HepG2 (cell line): ENCODE results near the gene BSND. TPM values are rescaled to one million over a fixed set of nuclear protein-coding genes. Genes with fewer than 3 reads are reported as not detected.

Source experiments
- ATAC-seq: fragments of 200-7000 bp; cut with Tn5 transposase; 3 replicates; pipeline ENCODE4 v1.9.1; 2020; ENCODE audit warnings: mild to moderate bottlenecking, moderate library complexity
- BruUV-seq: library from RNA; stranded (reverse); fragments of 400-500 nt; replicated peaks from 2 replicates; lab custom pipeline; 2021; lab: Mats Ljungman, UMichigan
- CTCF ChIA-PET: fragments of 300-600 bp; formaldehyde crosslinking; extraction: SDS; loops from one replicate; lab custom pipeline; 2021; ENCODE audit warnings: low total read pairs, inconsistent platforms, low intra/inter-chr PET ratio; lab: Yijun Ruan, JAX
- POLR2A ChIA-PET: fragments of 350-600 bp; sonication (Branson Sonifier 250); formaldehyde crosslinking; loops from one replicate; lab custom pipeline; 2020; ENCODE audit warnings: antibody characterized with exemption, inconsistent platforms; lab: Yijun Ruan, JAX
- DNase-seq: peaks from one replicate; pipeline ENCODE4 v3.0.0-alpha.2; 2015; ENCODE audit warnings: low spot score
- FAIRE-seq: peaks from 3 replicates; lab custom pipeline; 2011; peaks lifted over from hg19 to GRCh38; lab: Jason Lieb, UNC
- H2AFZ ChIP-seq: one replicate; pipeline ENCODE4 v1.6.1; 2011; ENCODE audit warnings: low read length, inconsistent platforms
- H3K27ac ChIP-seq: fragments of 300-600 bp; 3 replicates; pipeline ENCODE4 v1.8.0; 2011; ENCODE audit warnings: mixed run types, mild to moderate bottlenecking, mixed read lengths, low read length, inconsistent platforms; ENCODE audit not compliant: insufficient read depth; ENCODE audit errors: extremely low read length
- H3K27me3 ChIP-seq, 2 experiments: fragments of 200-600 bp in 1 of 2; 2 replicates in 1 of 2; 3 replicates in 1 of 2; pipeline versions ENCODE4 v1.6.0 to v1.8.0; 2011; ENCODE audit warnings: low read length in 2 of 2, mild to moderate bottlenecking in 2 of 2, moderate library complexity in 2 of 2, inconsistent platforms in 1 of 2; ENCODE audit not compliant: insufficient read depth in 2 of 2, control insufficient read depth in 1 of 2
- H3K36me3 ChIP-seq, 2 experiments: fragments of 200-600 bp in 1 of 2; replicated peaks in 1 of 2; 2 replicates in 1 of 2; 3 replicates in 1 of 2; pipeline versions ENCODE4 v1.5.1 to v1.8.0; 2011; ENCODE audit warnings: low read length in 2 of 2, inconsistent platforms in 1 of 2; ENCODE audit not compliant: insufficient read depth in 2 of 2, control insufficient read depth in 1 of 2
- H3K4me1 ChIP-seq: 2 replicates; pipeline ENCODE4 v1.5.1; 2012; ENCODE audit warnings: low read length, inconsistent platforms; ENCODE audit not compliant: insufficient read depth
- H3K4me2 ChIP-seq: 2 replicates; pipeline ENCODE4 v1.6.0; 2011; ENCODE audit warnings: low read depth, low read length, inconsistent platforms
- H3K4me3 ChIP-seq, 3 experiments: fragments of 200-600 bp in 1 of 3; sonication (generic), shearing (Covaris generic) in 1 of 3; replicated peaks in 1 of 3; 2 replicates each; pipeline ENCODE4 v1.5.1; 2011 to 2016; ENCODE audit warnings: low read length in 3 of 3, inconsistent platforms in 2 of 3, low read depth in 2 of 3, mild to moderate bottlenecking in 2 of 3, control low read depth in 1 of 3, mixed read lengths in 1 of 3; ENCODE audit not compliant: insufficient read depth in 1 of 3
- H3K79me2 ChIP-seq: one replicate; pipeline ENCODE4 v1.6.1; 2011; ENCODE audit warnings: low read length, inconsistent platforms; ENCODE audit not compliant: insufficient read depth
- H3K9ac ChIP-seq: 2 replicates; pipeline ENCODE4 v1.6.0; 2011; ENCODE audit warnings: mild to moderate bottlenecking, low read depth, low read length, inconsistent platforms; ENCODE audit not compliant: insufficient read depth
- H3K9me3 ChIP-seq: 2 replicates; pipeline ENCODE4 v1.5.1; 2012; ENCODE audit warnings: mild to moderate bottlenecking, low read length
- H4K20me1 ChIP-seq: 2 replicates; pipeline ENCODE4 v1.6.0; 2011; ENCODE audit warnings: inconsistent platforms, mild to moderate bottlenecking, low read length, moderate library complexity; ENCODE audit not compliant: insufficient read depth
- AHDC1 ChIP-seq: sonication (generic); formaldehyde crosslinking; IDR thresholded peaks from 2 replicates; pipeline ENCODE4 v1.5.1; 2020; ENCODE audit warnings: mild to moderate bottlenecking, missing genetic modification reagents, borderline replicate concordance
- GPBP1L1 ChIP-seq: sonication (generic); formaldehyde crosslinking; IDR thresholded peaks from 2 replicates; pipeline ENCODE4 v1.5.0; 2020; ENCODE audit warnings: mild to moderate bottlenecking, missing genetic modification reagents
- MYC ChIP-seq: sonication (generic); formaldehyde crosslinking; IDR thresholded peaks from 2 replicates; pipeline ENCODE4 v1.9.0; 2021; ENCODE audit warnings: missing genetic modification reagents, borderline replicate concordance
- SMARCC2 ChIP-seq: fragments of 450-650 bp; IDR thresholded peaks from 2 replicates; pipeline ENCODE4 v1.6.1; 2017; ENCODE audit warnings: antibody characterized with exemption, mild to moderate bottlenecking
- SOX5 ChIP-seq: IDR thresholded peaks from 2 replicates; pipeline ENCODE4 v1.6.1; 2016; ENCODE audit warnings: borderline replicate concordance
- ZFP36 ChIP-seq: fragments of 150-350 bp; IDR thresholded peaks from 2 replicates; pipeline ENCODE4 v1.6.1; 2018; ENCODE audit warnings: borderline replicate concordance, low read length, low read depth; ENCODE audit not compliant: partially characterized antibody
- ZNF121 ChIP-seq: sonication (generic); formaldehyde crosslinking; IDR thresholded peaks from 2 replicates; pipeline ENCODE4 v1.5.0; 2020; ENCODE audit warnings: mild to moderate bottlenecking, missing genetic modification reagents
- WGBS: methylation state at CpG from one replicate; pipeline ENCODE4 v1.1.6; 2017; ENCODE audit warnings: low lambda C conversion rate; 5-methylcytosine and 5-hydroxymethylcytosine counted together
- in situ Hi-C: cut with HindIII; loops from 2 replicates; pipeline ENCODE4 v1.10.0; 2017; ENCODE audit warnings: low pct_unique_long_range_greater_than_20kb; ENCODE audit not compliant: extremely low pct_ligation_motif_present
- intact Hi-C: fragments of 100-400 bp; cut with micrococcal nuclease; formaldehyde crosslinking; loops from one replicate; pipeline ENCODE4 v1.10.0; 2022; ENCODE audit not compliant: unreplicated experiment
- polyA plus RNA-seq, 8 experiments: library from polyadenylated mRNA; depleted of rRNA in 3 of 8; stranded (reverse) in 7 of 8; unstranded in 1 of 8; fragments of >200 nt; fragmentation: Illumina TruSeq in 4 of 8; extraction: Trizol in 4 of 8; gene quantifications; 2 replicates each; pipeline versions ENCODE4 v1.2.1 to v1.2.3, GENCODE V29; 2011 to 2016; ENCODE audit warnings: low read depth in 4 of 8, missing spikeins in 1 of 8, mixed read lengths in 1 of 8; ENCODE audit not compliant: insufficient read depth in 1 of 8
- total RNA-seq, 5 experiments: library from RNA; depleted of rRNA; stranded (reverse); fragments of >200 nt; fragmentation: Illumina TruSeq; extraction: Trizol; gene quantifications; 2 replicates each; pipeline ENCODE4 v1.2.3, GENCODE V29; 2016; ENCODE audit warnings: low read depth in 1 of 5
- TF ChIP-seq, protein P1 (sequence below): sonication (generic); formaldehyde crosslinking; IDR thresholded peaks from 2 replicates; pipeline ENCODE4 v1.5.1; 2020; ENCODE audit warnings: mild to moderate bottlenecking, moderate library complexity, missing genetic modification reagents
- TF ChIP-seq, protein P2 (sequence below): sonication (generic); formaldehyde crosslinking; IDR thresholded peaks from 2 replicates; pipeline ENCODE4 v1.5.1; 2020; ENCODE audit warnings: mild to moderate bottlenecking, missing genetic modification reagents, moderate library complexity

BSND gene
- total and polyA plus RNA-seq, 2 of the 13 experiments (the other 11 are each of a cell fraction or from before 2014, with no cell fraction given): not detected

DNA sequence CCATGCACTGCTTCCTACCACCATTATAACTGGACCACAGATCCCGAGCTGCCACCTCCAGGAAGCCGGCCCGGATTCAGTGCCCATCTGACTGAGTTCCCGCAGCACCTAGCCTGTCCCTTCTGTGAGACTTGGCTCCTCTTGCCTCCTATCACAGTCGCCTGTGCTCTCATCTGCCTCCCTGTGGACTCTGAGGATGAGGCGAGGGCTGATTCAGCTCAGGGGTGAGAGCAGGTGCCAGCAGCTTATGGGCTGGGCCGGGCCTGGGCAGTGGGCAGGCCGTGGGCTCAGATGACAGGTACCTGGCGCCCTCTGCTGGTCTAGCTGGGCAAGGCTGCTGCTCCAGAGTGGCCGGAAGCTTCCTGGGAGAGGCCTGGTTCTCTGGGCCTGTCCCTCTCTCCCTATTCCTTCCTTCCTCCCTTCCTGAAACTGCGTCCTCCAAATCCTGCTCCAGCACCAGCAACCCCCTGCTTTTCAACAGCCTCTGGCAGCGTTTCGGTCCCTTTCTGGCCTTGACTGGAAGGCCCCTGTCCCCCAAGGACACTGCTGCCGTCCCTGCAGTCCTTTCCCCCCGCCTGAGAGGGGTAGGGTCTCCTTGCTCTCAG, 23.3 kb downstream of the BSND start:
- Histone ChIP-seq H3K27me3 (peaks cover 0 to 10% of the 10 kb centered on the region in 2 experiments; a peak in 2 of 5 replicates), H3K4me1 (peaks cover 11% of the 10 kb centered on the region), H3K4me2 (peak overlapping the region; percentile 61), H2AFZ (no peak overlapping the region), H3K36me3 (no peaks in the 10 kb centered on the region), H3K27ac (no peak overlapping the region), H3K4me3 (peak overlapping the region in 1 of 3 experiments; percentile 44; a peak in 2 of 6 replicates), H3K79me2 (no peaks in the 10 kb centered on the region), H3K9ac (peak overlapping the region; percentile 39), H3K9me3 (no peaks in the 10 kb centered on the region), H4K20me1 (no peaks in the 10 kb centered on the region)
- no TSS peak for BruUV-seq
- in situ Hi-C loops (no loop called here), intact Hi-C loops (loop anchor here (1.0 to 5.0 kb wide), 4 partner anchors 49 to 155 kb away; no protein-coding TSS in a partner anchor)
- CTCF ChIA-PET: interaction anchor here (0.6 to 2.0 kb wide), 3 partner anchors 11 to 77 kb away, joined by 3 to 17 read pairs (median 7); no protein-coding TSS in a partner anchor
- peak; percentile 74 for DNase-seq
- peak; percentile 74 for FAIRE-seq
- 29% methylated on average over 8 of the region's 15 CpGs for WGBS
- POLR2A ChIA-PET: interaction anchor here (0.9 to 1.5 kb wide), 6 partner anchors 10 to 171 kb away, joined by 3 to 5 read pairs (median 4); no protein-coding TSS in a partner anchor
- ATAC-seq: peak; percentile 99
- TF ChIP-seq GPBP1L1 (CRISPR knock-in tag): no peak
- peak; percentile 55; the same call in 1 of the 2 replicates for TF ChIP-seq ZNF121 (CRISPR knock-in tag)
- TF ChIP-seq, protein P1, sequence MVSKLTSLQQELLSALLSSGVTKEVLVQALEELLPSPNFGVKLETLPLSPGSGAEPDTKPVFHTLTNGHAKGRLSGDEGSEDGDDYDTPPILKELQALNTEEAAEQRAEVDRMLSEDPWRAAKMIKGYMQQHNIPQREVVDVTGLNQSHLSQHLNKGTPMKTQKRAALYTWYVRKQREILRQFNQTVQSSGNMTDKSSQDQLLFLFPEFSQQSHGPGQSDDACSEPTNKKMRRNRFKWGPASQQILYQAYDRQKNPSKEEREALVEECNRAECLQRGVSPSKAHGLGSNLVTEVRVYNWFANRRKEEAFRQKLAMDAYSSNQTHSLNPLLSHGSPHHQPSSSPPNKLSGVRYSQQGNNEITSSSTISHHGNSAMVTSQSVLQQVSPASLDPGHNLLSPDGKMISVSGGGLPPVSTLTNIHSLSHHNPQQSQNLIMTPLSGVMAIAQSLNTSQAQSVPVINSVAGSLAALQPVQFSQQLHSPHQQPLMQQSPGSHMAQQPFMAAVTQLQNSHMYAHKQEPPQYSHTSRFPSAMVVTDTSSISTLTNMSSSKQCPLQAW (CRISPR knock-in tag): peak; percentile 49; the same call in 1 of the 2 replicates
- no peak for TF ChIP-seq SMARCC2
- 0 out of 2 replicates have a peak, but pooled peaks have one; percentile 27 for TF ChIP-seq SOX5
- peak; percentile 92 for TF ChIP-seq ZFP36
- TF ChIP-seq, protein P2, sequence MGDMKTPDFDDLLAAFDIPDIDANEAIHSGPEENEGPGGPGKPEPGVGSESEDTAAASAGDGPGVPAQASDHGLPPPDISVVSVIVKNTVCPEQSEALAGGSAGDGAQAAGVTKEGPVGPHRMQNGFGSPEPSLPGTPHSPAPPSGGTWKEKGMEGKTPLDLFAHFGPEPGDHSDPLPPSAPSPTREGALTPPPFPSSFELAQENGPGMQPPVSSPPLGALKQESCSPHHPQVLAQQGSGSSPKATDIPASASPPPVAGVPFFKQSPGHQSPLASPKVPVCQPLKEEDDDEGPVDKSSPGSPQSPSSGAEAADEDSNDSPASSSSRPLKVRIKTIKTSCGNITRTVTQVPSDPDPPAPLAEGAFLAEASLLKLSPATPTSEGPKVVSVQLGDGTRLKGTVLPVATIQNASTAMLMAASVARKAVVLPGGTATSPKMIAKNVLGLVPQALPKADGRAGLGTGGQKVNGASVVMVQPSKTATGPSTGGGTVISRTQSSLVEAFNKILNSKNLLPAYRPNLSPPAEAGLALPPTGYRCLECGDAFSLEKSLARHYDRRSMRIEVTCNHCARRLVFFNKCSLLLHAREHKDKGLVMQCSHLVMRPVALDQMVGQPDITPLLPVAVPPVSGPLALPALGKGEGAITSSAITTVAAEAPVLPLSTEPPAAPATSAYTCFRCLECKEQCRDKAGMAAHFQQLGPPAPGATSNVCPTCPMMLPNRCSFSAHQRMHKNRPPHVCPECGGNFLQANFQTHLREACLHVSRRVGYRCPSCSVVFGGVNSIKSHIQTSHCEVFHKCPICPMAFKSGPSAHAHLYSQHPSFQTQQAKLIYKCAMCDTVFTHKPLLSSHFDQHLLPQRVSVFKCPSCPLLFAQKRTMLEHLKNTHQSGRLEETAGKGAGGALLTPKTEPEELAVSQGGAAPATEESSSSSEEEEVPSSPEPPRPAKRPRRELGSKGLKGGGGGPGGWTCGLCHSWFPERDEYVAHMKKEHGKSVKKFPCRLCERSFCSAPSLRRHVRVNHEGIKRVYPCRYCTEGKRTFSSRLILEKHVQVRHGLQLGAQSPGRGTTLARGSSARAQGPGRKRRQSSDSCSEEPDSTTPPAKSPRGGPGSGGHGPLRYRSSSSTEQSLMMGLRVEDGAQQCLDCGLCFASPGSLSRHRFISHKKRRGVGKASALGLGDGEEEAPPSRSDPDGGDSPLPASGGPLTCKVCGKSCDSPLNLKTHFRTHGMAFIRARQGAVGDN (CRISPR knock-in tag): peak; percentile 80
- peak; percentile 43; the same call in 1 of the 2 replicates for TF ChIP-seq MYC (CRISPR knock-in tag)
- TF ChIP-seq AHDC1: no peak
